Suprapubic skin (tissue), 4 donors: ENCODE results near the gene SPATA13.

ENCODE experiments used
- EP300 ChIP-seq: sonication (generic); formaldehyde crosslinking; IDR thresholded peaks from one replicate; pipeline ENCODE4 v1.6.1; 2017; ENCODE audit warnings: antibody characterized with exemption
- POLR2A ChIP-seq, 2 donors: fragments of 450-650 bp; IDR thresholded peaks; one replicate each; pipeline ENCODE4 v1.6.1; 2017; ENCODE audit warnings: antibody characterized with exemption in 2 of 2, mild to moderate bottlenecking in 2 of 2, moderate library complexity in 2 of 2
- POLR2AphosphoS5 ChIP-seq, 3 donors: sonication (generic); formaldehyde crosslinking; IDR thresholded peaks; one replicate each; pipeline ENCODE4 v1.6.1; 2017; ENCODE audit warnings: antibody characterized with exemption in 3 of 3
- TF ChIP-seq, protein P1 (sequence below), 2 donors: fragments of 200-600 bp in 1 of 2; fragments of 450-650 bp in 1 of 2; sonication (generic) in 1 of 2; IDR thresholded peaks; one replicate each; pipeline ENCODE4 v1.5.1; 2016 to 2019; ENCODE audit warnings: antibody characterized with exemption in 2 of 2, mild to moderate bottlenecking in 1 of 2, moderate library complexity in 1 of 2

DNA sequence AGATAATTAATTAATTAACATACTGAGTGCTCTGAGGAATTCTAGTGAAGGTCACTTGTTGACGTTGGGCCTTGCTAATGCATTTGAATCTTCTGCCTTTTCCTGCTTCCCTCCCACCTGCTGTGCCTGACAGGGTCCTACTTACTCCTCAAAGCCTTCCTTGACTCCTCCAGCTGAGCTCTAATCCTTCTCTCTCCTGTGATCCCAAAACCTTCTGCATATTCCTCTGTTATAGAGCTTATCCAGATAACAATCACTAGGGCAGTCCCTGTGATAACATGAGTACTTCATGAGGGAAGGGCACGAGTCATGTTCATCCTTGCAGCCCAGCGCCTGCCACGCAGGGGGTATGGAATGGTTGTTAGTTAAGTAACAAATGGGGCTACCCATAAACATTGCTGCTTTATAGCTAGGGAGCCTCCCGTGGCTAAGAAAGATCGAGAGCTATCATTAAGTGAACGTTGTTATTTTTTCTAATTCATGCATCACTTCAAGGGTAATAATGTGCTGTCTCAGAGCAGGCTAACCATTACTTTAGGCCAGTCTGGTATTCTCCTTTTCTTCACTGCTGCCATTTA, 19.1 kb upstream of the SPATA13 start:
- no peak for TF ChIP-seq POLR2AphosphoS5 (IDR thresholded peaks at IDR 0.05)
- TF ChIP-seq, protein P1, sequence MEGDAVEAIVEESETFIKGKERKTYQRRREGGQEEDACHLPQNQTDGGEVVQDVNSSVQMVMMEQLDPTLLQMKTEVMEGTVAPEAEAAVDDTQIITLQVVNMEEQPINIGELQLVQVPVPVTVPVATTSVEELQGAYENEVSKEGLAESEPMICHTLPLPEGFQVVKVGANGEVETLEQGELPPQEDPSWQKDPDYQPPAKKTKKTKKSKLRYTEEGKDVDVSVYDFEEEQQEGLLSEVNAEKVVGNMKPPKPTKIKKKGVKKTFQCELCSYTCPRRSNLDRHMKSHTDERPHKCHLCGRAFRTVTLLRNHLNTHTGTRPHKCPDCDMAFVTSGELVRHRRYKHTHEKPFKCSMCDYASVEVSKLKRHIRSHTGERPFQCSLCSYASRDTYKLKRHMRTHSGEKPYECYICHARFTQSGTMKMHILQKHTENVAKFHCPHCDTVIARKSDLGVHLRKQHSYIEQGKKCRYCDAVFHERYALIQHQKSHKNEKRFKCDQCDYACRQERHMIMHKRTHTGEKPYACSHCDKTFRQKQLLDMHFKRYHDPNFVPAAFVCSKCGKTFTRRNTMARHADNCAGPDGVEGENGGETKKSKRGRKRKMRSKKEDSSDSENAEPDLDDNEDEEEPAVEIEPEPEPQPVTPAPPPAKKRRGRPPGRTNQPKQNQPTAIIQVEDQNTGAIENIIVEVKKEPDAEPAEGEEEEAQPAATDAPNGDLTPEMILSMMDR (IDR thresholded peaks at IDR 0.05) = no peak
- TF ChIP-seq POLR2A (IDR thresholded peaks at IDR 0.05) = no peak
- no peak for TF ChIP-seq EP300
